Pancreas (tissue), 10 donors: ENCODE results near the gene MRPL58. TPM values are rescaled to one million over a fixed set of nuclear protein-coding genes. Genes with fewer than 3 reads are reported as not detected.
A peak's percentile ranks its signal among the peaks of the same experiment; 100 is the strongest.
"Not testable (repeated sequence)": the region's sequence is repeated elsewhere in the genome, so short reads cannot be mapped to it uniquely, and the experiment has no call there.

ENCODE experiments used
- ATAC-seq, 4 donors: fragments of 200-7000 bp; cut with Tn5 transposase; one replicate each; pipeline versions ENCODE4 v1.8.0 to v1.9.1; 2020; ENCODE audit warnings: mild to moderate bottlenecking in 4 of 4, moderate library complexity in 4 of 4
- DNase-seq, 6 donors: peaks; one replicate each; pipeline ENCODE4 v3.0.0-alpha.2; 2020
- FAIRE-seq: peaks from 2 replicates; lab custom pipeline; 2012; peaks lifted over from hg19 to GRCh38; lab: Jason Lieb, UNC
- H3K27ac ChIP-seq, 4 donors: fragments of 200-600 bp; sonication (generic); 1 replicate in 3 of 4; 2 replicates in 1 of 4; pipeline versions ENCODE4 v1.5.0 to v1.8.0; 2020
- H3K27me3 ChIP-seq, 4 donors: fragments of 200-600 bp; one replicate each; pipeline ENCODE4 v1.8.0; 2021
- H3K36me3 ChIP-seq, 3 donors: fragments of 200-600 bp; sonication (generic) in 1 of 3; one replicate each; pipeline versions ENCODE4 v1.5.0 to v1.8.0; 2020 to 2021
- H3K4me1 ChIP-seq, 3 donors: fragments of 200-600 bp; one replicate each; pipeline ENCODE4 v1.8.0; 2021
- H3K4me3 ChIP-seq, 4 donors: fragments of 200-600 bp; sonication (generic) in 2 of 4; one replicate each; pipeline versions ENCODE4 v1.5.0 to v1.8.0; 2020 to 2021
- H3K9me3 ChIP-seq, 4 donors: fragments of 200-600 bp; one replicate each; pipeline ENCODE4 v1.8.0; 2021
- WGBS, 2 donors: extraction: QIAGEN DNeasy Blood & Tissue Kit; methylation state at CpG; one replicate each; pipeline ENCODE4 v1.1.7; 2013; 5-methylcytosine and 5-hydroxymethylcytosine counted together
- intact Hi-C, 3 donors: fragments of 100-400 bp; cut with DNase I; formaldehyde crosslinking; loops; one replicate each; pipeline versions ENCODE4 v1.11.1 to v1.14.2; 2022
- polyA plus RNA-seq, 2 donors: library from polyadenylated mRNA; stranded (reverse); fragments of 200-250 nt; gene quantifications; one replicate each; pipeline ENCODE4 v1.2.3, GENCODE V29; 2013
- total RNA-seq, 6 donors: library from RNA; stranded (reverse); fragmentation: NEBNext Ultra II Directional in 4 of 6; extraction: Animal tissue kit (Norgen Biotek cat#: 25700) in 4 of 6; gene quantifications; one replicate each; pipeline versions ENCODE4 v1.2.1 to v1.2.4, GENCODE V29; 2021 to 2023
- TF ChIP-seq, protein P1 (sequence below), 4 donors: fragments of 200-600 bp; sonication (generic) in 3 of 4; IDR thresholded peaks; one replicate each; pipeline versions ENCODE4 v1.5.0 to v1.8.0; 2021; ENCODE audit warnings: antibody characterized with exemption in 4 of 4
- donor health status: healthy with polysubstance abuse.
- donor health status: DM: no; HTN: no; CAD: no; lungs with moderate emphysema.
- donor health status: DM: no; HTN: no; CAD: no.
- donor health status: control.
- donor health status: control.
- donor health status: Bipolar disorder and iron deficiency.
- donor health status: DM: yes; HTN: yes; CAD: no.
- donor health status: DM: no; HTN: no; CAD: no.
- donor health status: DM: no; HTN: no; CAD: no.
- donor health status: DM: yes; HTN: yes; CAD: no.

Gene MRPL58
- total and polyA plus RNA-seq, 8 donors: 11.7 to 23.6 (median 16.0) TPM

DNA sequence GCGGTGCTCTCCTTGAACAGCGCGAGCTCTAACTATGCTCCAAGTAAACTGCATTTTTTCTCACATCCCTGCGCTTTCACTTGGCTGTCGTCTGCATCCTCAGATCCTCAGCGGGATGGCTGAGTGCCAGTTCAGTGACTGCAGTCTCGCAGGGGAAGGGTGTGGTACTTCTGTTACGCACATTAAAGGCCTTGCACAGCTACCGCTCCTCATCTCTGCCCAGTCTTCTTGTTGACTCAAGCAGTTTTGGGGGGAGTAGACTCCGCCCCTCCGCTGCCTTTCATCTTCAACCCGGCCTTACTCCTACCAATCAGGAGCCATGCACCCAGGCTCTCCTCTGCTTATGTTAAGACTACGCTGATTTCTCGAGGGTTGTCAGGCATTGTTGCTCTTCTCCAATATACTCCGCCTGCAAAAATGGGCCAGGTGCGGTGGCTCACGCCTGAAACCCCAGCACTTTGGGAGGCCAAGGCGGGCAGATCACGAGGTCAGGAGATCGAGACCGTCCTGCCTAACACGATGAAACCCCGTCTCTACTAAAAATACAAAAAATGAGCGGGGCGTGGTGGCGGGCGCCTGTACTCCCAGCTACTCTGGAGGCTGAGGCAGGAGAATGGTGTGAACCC lies 24.3 kb downstream of the MRPL58 start:
- H3K9me3 ChIP-seq: no peaks in the 10 kb centered on the region
- FAIRE-seq (no peak), DNase-seq (peak in 5 of 6 donors; percentile 33 to 74 (median 51)), ATAC-seq (no peak)
- no peak overlapping the region for H3K4me3 ChIP-seq
- TF ChIP-seq, protein P1, sequence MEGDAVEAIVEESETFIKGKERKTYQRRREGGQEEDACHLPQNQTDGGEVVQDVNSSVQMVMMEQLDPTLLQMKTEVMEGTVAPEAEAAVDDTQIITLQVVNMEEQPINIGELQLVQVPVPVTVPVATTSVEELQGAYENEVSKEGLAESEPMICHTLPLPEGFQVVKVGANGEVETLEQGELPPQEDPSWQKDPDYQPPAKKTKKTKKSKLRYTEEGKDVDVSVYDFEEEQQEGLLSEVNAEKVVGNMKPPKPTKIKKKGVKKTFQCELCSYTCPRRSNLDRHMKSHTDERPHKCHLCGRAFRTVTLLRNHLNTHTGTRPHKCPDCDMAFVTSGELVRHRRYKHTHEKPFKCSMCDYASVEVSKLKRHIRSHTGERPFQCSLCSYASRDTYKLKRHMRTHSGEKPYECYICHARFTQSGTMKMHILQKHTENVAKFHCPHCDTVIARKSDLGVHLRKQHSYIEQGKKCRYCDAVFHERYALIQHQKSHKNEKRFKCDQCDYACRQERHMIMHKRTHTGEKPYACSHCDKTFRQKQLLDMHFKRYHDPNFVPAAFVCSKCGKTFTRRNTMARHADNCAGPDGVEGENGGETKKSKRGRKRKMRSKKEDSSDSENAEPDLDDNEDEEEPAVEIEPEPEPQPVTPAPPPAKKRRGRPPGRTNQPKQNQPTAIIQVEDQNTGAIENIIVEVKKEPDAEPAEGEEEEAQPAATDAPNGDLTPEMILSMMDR (IDR thresholded peaks at IDR 0.05): no peak
- no peaks in the 10 kb centered on the region for H3K27me3 ChIP-seq
- intact Hi-C loops: no loop called here
- H3K4me1 ChIP-seq: peaks cover 0 to 12% (median 0%) of the 10 kb centered on the region in 3 donors
- H3K36me3 ChIP-seq: peaks cover 5 to 35% (median 9%) of the 10 kb centered on the region in 3 donors
- WGBS, 2 donors: 86 to 88% methylated on average over 27 of the region's 27 CpGs
- peak overlapping the region in 1 of 4 donors; percentile 28 for H3K27ac ChIP-seq

DNA sequence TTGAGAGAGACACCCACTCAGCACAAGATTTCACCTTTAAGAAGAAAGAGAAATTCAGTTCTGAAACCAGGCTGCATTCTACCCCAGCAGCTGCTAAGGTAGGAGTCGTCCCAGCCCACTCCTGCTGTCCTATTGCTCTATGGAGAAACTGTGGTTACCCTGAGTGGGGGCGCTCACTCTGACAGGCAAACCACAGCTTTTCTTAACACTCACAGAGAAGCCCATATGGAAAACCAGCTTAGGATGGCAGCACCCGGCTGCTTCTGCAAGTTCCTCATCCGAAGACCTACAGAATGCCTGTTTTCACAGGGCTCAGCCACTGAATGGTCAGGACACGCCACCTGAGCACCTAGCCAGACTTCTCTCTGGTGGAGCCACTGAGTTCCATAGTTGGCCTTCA lies 26.8 kb downstream of the MRPL58 start:
- no peak for DNase-seq
- Histone ChIP-seq H3K4me3 (no peak overlapping the region), H3K4me1 (peaks cover 0 to 5% (median 0%) of the 10 kb centered on the region in 3 donors), H3K9me3 (no peaks in the 10 kb centered on the region), H3K27ac (no peak overlapping the region), H3K27me3 (no peaks in the 10 kb centered on the region), H3K36me3 (peaks cover 5 to 40% (median 14%) of the 10 kb centered on the region in 3 donors)
- no peak for FAIRE-seq
- 88 to 93% methylated on average over 5 of the region's 5 CpGs for WGBS, 2 donors
- TF ChIP-seq, protein P1 (IDR thresholded peaks at IDR 0.05): no peak
- intact Hi-C loops: no loop called here
- no peak for ATAC-seq

DNA sequence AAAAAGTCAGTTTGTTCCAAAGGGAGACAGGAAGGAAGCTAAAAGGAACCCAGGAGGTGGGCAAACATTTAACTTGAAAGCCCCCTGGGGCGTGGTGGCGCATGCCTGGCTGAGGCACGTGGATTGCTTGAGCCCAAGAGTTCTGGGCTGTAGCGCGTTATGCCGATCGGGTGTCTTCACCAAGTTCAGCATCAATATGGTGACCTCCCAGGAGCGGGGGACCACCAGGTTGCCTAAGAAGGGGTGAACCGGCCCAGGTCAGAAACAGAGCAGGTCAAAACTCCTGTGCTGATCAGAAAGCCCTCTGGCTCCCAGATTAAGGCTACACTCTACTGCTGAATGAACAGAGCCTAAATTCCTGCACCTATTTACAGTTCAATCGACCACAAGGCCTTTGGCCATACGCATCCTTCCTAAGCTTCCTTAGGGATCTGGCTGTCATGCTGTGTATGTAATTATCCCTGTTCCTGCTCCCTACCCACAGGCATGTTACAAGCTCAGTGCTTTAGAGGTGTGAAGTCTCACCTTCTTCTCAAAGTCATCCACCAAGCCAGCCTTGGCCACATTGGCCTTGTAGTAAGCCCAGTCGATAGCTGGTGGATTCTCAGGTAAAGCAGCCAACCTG lies 29.3 kb downstream of the MRPL58 start:
- Histone ChIP-seq H3K4me3 (no peak overlapping the region), H3K27me3 (no peaks in the 10 kb centered on the region), H3K9me3 (no peaks in the 10 kb centered on the region), H3K36me3 (peaks cover 5 to 40% (median 14%) of the 10 kb centered on the region in 3 donors), H3K27ac (no peak overlapping the region), H3K4me1 (peaks cover 0 to 7% (median 0%) of the 10 kb centered on the region in 3 donors)
- TF ChIP-seq, protein P1 (IDR thresholded peaks at IDR 0.05): no peak
- intact Hi-C loops: no loop called here
- no peak for FAIRE-seq
- DNase-seq: no peak
- ATAC-seq: no peak
- WGBS, 2 donors: 80 to 89% methylated on average over 12 of the region's 12 CpGs

DNA sequence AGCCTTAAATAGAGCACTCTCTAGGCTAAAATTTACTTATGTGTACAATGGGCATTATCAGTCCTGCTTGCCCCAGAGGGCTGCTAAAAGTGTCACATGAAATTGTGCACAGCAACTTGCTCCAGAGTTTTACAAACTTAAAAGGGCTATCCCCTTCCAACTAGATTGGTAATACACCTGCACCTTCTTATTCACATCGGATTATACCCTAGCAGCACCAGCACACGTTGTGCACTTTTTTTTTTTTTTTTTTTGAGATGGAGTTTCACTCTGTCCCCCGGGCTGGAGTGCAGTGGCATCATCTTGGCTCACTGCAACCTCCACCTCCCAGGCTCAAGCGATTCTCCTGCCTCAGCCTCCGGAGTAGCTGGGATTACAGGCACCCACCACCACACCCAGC lies 31.3 kb downstream of the MRPL58 start:
- H3K4me3 ChIP-seq, intact Hi-C loops, FAIRE-seq, H3K9me3 ChIP-seq, H3K27me3 ChIP-seq, ATAC-seq, H3K27ac ChIP-seq, DNase-seq: not testable (repeated sequence)
- Histone ChIP-seq H3K36me3 (peaks cover 5 to 32% (median 11%) of the 10 kb centered on the region in 3 donors), H3K4me1 (peaks cover 3 to 18% (median 10%) of the 10 kb centered on the region in 3 donors)
- WGBS, 2 donors: 63 to 79% methylated on average over 5 of the region's 5 CpGs

DNA sequence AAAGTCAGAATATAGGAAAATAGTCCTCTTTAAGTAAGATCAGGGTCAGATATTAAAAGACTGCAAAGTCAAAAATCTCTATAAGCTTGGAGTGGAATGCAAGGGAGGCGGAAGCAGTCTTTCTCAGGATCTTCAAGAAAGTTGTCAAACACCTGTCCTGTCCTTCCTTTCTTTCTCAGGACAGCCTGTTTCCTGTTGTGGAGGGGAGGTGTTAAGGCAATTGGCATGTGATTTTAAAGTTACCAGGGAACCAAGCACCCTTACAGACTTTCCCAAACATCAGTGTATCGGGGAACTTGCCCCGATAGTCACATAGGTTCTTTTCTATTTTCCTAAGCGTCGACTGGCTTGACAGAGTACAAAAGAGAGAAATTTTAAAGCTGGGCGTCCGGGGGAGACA lies 32.2 kb downstream of the MRPL58 start:
- intact Hi-C loops: no loop called here
- Histone ChIP-seq H3K4me1 (peaks cover 4 to 19% (median 10%) of the 10 kb centered on the region in 3 donors), H3K36me3 (peaks cover 4 to 23% (median 5%) of the 10 kb centered on the region in 3 donors), H3K4me3 (no peak overlapping the region), H3K27me3 (no peaks in the 10 kb centered on the region), H3K9me3 (no peaks in the 10 kb centered on the region), H3K27ac (no peak overlapping the region)
- DNase-seq (no peak), FAIRE-seq (no peak), ATAC-seq (no peak)
- TF ChIP-seq, protein P1 (IDR thresholded peaks at IDR 0.05): no peak
- 82 to 83% methylated on average over 7 of the region's 7 CpGs for WGBS, 2 donors

DNA sequence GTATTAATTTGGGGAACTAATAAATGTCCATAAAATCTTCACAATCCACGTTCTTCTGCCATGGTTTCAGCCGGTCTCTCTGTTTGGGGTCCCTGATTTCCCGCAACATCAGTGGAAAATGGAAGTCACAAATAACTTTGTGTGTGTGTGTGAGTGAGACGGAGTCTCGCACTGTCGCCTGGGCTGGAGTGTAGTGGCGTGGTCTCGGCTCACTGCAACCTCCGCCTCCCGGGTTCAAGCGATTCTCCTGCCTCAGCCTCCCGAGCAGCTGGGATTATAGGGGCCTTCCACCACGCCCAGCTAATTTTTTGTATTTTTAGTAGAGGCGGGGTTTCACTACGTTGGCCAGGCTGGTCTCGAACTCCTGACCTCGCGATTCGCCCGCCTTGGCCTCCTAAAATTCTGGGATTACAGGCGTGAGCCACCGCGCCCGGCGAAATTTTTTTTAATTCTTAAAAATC lies 33.5 kb downstream of the MRPL58 start:
- 14 to 16% methylated on average over 25 of the region's 25 CpGs for WGBS, 2 donors

More for the DNA sequence above, 33.5 kb downstream of the MRPL58 start:
- FAIRE-seq, intact Hi-C loops, H3K9me3 ChIP-seq, DNase-seq, H3K27me3 ChIP-seq, ATAC-seq: not testable (repeated sequence)
- Histone ChIP-seq H3K4me3 (peak overlapping the region; percentile 73 to 97 (median 93)), H3K4me1 (peaks cover 4 to 19% (median 10%) of the 10 kb centered on the region in 3 donors), H3K36me3 (peaks cover 0 to 12% (median 4%) of the 10 kb centered on the region in 3 donors), H3K27ac (peak overlapping the region; percentile 69 to 91 (median 88))
